Measurements from ENCODE around the gene ACP1.

The ACP1 gene

DNA sequence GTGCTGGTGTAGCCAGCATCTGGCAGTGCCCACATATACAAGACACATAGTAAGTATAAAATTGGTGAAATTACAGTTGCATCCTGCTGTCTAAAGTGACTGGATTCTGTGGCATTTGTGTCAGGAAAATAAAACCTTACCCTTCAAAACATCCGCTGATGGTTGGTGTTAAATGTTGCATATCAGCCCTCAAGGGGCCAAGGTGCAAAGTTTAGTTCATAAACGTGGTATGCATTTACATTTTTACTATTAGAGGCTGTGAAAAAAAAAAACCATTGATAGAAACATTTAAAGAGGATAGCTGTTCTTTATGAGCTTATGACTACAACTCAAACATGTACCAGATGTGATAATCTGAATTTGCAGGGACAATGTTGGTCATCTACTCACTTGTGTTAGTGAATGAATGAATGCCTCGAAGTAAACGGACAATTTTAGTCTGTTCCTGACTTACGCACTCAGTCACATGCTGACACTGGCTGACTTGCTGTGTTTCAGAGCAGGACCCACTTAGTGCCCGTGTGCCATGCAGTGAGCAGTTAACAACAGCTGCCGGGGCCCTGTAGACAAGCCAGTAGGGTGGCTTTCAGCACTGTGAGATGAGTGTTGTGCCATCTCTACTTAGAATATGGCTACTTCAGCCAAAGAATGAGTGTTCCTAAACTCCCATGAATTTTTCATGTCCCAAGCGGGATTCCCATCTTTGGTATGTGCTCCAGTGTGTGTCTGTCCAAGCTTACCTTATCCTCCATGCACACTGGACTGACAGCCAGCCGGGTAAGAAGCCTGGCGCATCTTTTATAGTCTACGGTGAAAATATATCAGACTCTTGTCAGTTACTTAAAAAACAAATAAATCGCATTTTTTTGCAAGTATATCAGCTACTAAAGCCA lies 17.9 kb downstream of the ACP1 start:
- no peak for DNase-seq

DNA sequence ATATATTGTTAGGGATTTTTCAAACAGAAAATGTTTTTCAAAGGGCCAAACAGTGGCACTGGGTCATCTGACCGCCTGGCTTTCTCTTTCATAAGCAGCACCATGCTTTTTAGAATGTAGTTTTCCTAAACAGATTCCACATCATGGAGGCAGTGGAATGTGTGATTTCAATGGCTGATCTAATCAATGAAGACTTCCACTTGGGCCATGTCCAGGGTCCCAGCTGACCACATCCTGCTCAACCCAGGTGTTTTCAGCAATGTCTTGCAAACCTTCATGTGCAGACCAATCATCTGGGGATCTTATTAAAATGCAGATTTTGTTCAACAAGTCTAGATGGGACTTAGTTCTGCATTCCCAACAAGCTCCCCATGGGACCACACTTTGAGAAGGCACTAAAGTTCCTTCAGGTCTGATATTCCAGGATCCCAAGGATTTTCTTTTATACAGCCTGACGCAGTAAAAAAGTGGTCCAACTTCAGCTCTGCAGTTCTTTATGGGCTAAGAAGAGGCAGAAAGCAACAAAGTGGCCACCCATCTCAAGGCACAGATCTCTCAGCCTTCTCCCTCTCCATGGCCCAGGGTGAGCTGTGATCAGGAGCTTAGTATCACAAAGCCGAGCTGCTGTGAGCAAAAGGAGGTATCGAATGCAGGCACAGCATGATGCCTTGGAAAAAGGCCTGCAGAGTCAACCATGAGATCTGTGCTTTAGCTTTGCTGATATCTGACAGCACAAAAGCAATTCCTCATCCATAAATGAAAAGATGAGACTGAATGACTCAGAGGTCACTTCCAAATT lies 19.4 kb downstream of the ACP1 start:
- no peak for DNase-seq

DNA sequence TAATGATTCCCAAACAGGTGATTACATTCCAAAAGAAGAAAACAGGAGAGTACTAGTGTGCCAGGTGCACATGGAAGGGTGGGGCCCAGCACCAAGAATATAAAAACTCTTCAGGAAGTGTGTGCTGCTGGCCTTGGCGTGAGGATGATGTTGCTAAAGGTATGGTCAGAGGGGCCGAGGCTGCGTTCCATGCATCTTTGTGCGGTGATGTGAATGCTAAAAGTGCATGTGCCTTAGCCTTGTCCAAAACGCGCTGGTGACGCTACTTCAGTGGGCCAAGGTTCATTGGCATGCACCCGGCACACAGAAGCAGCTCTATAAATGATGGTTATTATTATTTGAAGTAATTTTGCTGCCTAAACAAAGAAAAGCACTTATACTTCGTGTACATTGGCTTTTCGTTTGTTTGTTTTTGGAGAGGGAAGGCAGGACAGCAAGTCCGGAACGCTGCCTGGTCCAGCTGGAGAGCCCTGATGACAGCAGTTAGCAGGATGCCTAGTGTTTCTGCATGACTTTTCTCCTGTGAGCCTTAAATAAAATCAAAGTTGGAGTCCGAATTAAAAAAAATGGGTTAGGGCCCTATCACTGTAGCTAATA lies 20.2 kb downstream of the ACP1 start:
- DNase-seq, result no peak

DNA sequence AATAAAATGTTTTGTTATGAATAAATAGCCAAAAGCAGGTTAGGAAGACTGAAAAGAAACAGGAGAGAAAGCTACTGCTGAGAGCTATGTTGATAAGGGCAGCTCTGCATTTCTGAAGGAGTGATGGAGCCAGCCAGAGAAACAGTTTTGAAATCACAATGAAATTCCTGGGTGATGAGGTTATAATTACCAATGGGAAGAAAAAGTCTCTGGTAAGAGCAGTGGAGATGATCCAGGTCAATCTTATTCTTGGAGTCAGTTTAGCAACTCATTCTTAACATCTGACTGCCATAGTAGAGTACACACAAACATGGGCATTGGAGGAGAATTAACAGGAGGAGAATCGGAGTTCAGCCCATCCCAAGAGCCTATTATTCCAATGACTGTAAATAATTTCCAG lies 20.8 kb downstream of the ACP1 start:
- no peak for DNase-seq

DNA sequence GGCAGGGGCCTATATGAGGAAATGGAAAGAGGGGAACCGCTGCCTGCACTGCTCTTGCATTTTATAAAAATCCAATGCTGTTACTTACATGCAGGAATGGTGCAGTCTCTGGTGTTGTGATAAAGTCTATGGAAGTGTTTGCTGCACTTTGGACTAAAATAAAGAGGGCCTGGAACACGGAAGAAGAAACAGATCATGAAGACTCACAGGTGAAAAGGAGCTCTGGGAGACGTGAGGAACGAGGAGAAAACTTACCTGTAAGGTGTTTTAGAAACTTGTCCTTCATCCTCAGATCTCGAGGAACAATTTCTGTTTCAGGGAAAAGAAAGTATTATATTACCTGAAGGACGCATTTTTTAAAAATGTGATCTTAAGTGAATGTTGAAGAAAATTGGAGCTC lies 21.3 kb downstream of the ACP1 start:
- no peak for DNase-seq

DNA sequence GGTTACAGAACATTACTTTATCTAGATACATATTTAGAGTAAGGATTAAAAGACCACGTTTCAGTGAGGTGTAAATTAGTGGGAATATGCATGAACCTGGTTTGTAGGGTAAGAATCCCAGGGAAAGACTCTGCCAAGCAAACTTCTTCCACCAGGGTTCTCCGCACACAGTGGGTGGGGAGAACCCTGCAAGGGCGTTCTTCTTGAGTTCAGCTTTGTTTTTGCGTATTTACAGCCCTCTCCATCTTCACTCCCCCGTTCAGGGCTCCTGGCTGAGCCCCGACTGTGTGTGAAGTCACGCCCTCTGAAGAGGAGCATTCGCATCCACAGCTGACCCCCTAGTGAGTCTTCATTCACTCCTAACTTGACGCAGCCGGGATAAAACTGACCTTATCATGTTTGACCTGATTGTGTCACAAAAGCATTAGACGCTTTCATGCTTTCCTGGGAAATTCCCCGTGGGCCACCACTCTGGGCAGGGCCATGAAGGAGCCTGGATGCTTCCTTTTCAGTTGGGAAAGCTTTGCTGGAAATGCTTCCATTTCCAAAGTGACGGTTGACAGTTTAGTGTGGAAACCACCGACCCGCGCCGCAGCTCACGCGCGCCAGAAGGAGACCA lies 22.1 kb downstream of the ACP1 start:
- DNase-seq, result no peak

DNA sequence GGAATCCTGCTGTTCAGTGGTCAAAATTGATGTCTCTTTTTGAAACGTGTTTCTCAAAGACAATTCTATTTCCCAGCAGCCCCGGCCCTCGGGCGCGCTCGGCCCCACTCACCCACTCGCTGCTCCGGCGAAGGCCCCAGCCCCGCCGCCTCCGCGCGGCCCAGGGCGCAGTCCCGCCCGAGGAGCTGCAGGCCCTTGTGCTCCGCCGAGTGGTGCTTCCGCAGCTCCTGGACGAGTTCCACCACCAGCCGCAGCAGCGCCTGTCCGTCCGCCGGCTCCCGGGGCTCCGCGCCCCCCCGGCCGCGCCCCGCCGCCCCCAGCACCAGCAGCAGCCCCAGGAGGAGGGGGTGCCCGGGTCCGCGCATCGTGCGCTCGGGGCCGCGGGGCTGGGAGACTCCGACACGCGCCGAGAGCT lies 22.7 kb downstream of the ACP1 start:
- no peak for DNase-seq

DNA sequence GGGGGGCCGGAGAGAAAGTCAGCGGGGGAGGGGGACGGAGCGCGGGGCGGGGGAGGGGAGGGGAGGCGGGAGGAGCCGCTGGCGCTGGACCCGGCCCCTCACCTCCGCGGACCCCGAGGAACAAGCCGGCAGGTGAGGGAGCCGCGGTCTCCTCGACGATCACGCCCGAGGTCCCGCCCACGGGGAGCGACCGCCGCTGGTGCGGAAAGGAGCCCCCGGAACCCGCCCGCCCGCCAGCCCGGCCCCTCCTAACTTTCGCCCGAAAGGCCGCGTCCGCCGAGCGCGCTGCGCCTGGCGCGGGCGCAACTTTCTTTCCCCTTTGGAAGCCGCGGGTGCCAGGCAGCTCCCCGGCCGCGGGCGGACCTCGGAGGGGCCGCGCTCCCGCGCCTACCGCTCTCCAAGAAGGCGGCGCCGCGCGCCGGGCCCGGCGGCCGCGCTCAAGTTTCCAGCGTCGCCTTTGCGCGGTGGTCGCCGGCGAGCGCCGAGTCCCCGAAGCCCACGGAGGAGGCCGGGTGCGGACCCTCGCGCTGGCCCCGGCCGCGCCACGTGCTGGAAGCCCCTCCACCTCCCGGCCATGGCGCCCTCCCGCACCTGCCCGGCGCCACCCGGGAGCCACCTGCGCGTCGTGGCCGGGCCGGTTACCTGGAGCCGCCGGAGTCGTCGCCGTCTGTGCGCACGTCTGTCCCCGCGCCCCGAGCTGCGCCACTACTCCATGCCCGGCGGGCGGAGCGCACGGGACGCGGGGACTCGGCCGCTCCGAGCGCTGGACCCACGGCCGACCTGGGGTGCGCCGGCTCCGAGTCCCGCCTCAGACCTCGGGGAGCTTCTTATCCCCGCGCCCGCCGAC lies 23.4 kb downstream of the ACP1 start, which contains the start of gene ALKAL2:
TSS of gene ALKAL2 (minus strand) at position 181 of the 847 bp plus-strand sequence. CDS start 256 bp downstream, outside the sequence.
- no peak for DNase-seq

DNA sequence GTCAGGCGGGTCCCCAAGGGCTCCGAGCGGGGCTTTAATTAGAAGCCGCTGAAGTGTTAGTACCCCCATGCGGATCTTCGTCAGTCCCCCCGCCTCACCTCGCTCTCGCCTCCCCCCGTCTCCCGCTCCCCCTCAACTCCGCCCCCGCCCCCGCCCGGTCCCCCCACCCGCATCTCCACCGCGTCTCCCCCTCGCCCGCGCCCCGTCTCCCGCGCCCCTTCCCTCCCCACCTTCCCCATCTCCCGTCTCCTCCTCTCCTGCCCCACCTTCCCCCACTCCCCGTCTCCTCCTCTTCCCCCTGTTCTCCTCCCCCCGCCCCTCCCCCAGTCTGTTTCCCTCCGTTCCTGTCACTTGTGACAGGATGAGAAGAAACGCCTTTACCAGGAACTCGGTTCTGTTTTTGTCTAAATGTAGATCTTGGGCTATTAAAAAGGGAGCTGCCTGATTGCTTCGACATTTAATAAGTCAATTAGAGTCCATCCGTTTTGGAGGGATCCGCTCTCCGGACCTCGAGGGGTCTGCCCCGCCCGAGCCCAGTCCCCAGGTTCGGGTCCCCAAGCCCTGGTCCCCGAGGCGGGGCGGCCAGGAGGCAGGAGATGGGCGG lies 24.1 kb downstream of the ACP1 start:
- DNase-seq, result no peak

DNA sequence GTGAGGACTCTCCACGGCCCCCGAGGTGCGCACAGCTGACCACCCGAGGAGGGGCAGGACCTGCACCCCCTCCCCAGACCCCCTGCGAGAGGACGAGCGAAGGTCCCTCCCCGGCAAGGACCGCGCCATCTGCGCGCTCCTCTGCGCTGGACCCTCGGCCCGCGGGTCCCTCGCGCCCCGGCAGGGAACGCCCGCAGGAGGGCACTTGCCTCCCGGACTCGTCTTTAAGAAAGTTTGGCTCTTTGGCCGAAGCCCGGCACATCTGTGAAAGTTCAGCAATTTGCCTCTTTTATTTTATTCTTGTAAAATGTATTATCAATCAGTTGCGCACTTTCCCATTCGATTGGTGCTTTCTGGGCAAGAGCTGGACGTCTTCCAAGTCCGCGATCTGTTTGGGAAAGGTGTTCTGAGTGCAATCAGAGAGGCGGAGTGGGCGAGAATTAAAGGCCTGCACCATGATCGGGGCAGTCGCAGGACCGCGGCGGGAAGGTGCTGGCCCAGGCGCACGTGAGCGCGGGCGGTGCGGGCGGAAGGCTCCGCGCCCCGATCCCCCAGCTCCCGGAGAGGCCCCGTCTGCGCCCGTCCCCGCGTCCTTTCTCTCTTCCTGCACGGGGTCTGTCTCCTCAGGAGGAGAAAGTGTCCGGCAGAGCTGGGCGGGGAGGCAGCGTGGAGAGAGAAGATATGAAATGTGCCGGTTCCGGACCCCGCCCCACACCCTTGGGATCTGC lies 24.8 kb downstream of the ACP1 start:
- DNase-seq, result no peak

DNA sequence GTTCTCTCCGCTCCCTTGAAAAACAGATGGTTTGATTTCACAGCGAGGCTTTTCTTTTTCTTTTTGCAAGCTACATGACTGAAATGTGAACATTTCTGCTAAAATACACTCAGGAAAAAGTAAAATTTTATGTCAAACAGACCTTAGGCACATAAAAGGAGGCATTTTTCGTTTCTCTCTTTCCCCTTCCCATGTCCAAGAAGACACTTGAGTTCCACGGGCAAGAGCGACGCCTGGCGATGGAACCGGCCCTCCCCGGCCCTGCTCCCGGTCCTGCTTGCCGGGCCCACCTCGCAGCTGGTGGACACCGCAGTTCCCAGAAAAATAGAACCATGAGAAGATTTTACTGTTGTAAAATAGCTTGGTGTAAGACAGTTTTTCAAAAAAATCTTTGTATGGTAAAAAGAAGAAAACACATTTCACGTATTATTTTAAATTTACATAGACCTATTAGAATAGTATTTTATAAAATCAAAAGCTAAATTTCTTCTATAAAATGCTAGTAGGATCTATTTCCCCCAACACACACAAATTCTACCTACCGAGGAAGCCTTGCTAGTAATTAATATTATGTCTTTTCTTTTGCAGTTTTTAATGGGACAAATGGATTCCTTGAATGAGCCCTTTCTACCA lies 25.5 kb downstream of the ACP1 start:
- DNase-seq, result no peak

DNA sequence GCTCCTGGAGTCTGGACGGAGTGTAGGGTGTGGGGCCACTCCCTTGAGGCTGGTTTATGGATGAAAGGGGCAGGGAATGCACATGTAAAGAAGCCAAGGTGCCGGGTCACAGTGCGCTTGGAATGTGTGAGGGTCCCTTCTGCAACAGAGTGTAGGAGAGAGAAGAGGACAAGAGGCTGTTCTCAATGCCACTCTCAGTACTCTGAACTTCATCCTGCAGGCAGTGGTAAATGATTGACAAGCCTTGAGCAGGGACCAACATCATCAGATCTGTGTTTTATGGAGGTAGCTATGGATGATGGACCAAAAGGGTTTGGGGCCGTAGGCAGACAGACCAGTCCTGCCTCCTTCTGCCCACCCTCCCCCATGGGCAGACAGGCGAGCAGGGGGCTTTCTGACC lies 30.3 kb downstream of the ACP1 start:
- DNase-seq, result no peak

DNA sequence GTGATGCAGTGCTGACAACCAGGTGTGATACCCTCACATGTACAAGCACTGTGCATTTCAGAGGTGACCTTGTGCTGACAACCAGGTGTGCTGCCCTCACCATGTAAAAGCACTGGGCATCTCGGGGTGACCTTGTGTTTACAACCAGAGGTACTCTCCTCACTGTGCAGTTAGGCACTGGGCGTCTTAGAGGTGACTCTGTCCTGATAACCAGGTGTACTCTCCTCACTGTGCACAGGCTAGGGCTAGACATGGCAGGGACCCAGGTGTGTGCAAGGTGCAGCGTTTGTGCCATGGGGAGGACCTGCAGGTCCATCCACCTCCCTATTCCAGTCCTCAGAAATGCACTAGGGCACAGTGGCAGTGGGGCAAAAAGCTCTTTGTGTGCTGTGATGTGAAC lies 31.6 kb downstream of the ACP1 start:
- DNase-seq, result no peak

DNA sequence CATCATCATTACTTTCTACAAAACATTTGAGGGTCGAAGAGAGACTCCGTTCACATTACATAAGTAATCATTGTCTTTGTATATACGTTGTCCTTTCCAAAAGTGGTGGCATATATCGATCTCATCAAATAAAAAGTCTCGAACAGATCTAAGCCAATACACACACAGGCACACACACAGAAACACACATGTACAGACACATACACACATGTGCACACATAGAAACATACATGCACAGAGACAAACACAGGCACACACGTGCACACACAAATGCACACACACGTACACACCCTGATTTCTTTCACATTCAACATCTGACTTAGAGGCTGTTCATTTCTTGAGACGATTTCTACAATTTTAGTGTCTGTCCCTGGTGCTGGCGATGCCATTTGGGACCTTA lies 40.6 kb downstream of the ACP1 start:
- no peak for DNase-seq

DNA sequence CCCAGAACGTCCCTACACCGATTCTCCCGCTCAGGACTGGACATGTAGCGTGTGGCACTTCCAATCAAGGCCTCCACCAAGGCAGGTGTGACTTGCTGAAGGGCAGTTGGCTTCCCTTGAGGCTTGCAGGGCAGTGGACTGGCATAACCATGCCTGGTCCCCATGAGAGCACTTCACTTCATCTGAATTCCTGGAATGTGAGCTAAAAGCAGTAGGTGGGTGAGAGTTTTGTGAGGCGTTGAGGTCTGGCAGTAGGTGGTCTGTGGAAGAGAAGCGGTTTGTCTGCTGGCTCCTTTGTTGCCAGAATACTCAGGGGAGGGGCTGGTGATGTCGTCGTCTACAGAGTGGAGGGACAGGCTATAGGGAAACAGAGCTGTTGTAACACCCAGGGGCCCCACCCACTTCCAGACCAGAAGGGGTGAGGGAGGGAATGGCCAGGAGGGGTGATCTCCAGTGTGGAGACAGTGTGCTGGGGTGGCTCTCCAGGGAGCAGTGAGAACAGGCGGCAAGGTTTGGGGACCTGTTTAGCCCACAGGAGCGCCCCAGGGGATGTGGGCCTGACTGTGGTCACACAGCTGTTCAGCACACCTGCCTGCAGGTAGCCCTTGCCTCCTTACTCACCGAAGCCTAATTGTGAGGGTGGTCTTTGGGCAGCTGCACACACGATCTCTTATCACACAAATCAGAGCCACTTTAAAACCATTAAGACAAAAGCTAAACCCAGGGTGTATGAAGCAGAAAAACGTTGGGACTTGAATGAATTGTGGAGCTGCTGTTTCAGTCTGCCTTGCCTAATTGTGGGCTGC lies 44.6 kb downstream of the ACP1 start:
- no peak for DNase-seq

DNA sequence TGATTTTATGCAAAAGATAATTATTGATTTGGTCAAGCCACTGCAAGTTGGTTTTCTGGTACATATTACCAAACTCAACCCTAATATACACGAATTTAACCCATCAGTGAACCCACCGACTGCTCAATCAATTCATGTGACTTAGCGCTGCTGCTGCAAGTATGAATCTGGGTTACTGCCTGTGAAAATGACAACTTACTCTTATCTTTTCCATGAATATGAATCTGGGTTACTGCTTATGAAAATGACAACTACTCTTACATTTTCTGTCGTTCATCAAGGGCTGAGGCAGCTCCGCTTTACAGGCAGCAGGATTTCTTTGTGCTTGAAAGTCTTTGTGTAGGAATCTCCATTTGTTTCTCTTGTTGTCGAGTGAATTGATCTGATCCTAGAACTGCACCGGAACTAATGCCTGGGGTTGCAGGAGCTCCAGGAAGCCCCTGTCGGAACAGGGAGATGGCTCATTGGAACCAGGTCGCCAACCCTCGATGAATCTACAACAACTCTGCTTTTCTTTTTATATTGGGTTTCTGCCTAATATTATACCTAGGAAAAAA lies 45.3 kb downstream of the ACP1 start:
- DNase-seq, result no peak

DNA sequence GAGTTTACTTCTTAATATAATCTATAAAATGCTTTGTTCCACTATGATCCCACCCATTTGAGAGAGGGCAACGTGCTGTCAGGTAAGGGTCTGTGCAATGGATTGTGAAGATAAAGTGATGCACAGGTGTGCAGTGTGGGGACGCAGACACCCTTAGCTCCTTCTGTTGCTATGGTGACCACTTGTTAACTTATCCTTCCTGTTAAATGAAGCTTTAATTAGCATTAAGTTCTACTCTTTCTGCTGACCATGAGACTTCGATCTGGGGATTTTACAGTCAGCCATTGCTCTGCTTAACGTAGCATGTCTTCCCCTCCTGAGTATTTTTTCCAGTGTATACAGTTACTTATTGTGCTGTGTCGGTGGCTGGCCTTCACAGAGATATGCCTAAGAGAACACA lies 46.2 kb downstream of the ACP1 start:
- no peak for DNase-seq

DNA sequence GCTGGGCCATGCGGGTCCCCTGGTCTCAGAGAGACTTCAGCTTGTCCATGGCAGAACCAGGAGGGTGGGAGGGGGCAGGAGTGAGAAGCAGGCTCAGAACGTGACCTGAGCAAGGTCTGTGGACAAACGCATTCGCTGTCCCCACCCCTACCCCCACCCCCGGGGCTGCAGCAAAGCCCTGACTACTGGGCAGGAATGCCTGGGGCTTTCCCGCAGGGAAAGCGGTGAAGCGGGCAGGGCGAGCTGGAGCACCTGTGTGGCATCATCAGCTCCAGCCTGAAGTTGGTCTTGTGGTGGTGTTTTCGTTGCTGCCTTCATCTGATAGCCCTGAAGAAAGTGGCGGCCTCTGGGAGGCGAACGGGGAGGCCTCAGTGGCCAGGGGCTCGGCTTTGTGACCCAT lies 49.2 kb downstream of the ACP1 start:
- DNase-seq, result no peak
